GM23338 (cell line): Measurements from ENCODE around the gene KRTAP12-1. TPM values are rescaled to one million over a fixed set of nuclear protein-coding genes. Genes with fewer than 3 reads are reported as not detected.

ENCODE experiments used
- ATAC-seq: fragments of 200-7000 bp; cut with Tn5 transposase; 3 replicates; pipeline ENCODE4 v1.9.1; 2020
- DNase-seq: peaks from one replicate; pipeline ENCODE4 v3.0.0-alpha.2; 2015; ENCODE audit warnings: low spot score
- H2AFZ ChIP-seq: fragments of 200-600 bp; sonication (generic); 2 replicates; pipeline ENCODE4 v1.8.0; 2016; ENCODE audit warnings: antibody characterized with exemption, mild to moderate bottlenecking, moderate library complexity
- H3F3A ChIP-seq: fragments of 200-600 bp; sonication (generic); replicated peaks from 2 replicates; pipeline ENCODE4 v1.8.0; 2017; ENCODE audit warnings: antibody characterized with exemption, mixed run types, low read depth
- H3K27ac ChIP-seq: fragments of 200-600 bp; sonication (generic); 2 replicates; pipeline ENCODE4 v1.6.1; 2016; ENCODE audit warnings: low read depth
- H3K27me3 ChIP-seq: fragments of 200-600 bp; sonication (generic); 2 replicates; pipeline ENCODE4 v1.8.0; 2016; ENCODE audit warnings: mild to moderate bottlenecking, mixed run types, moderate library complexity; ENCODE audit not compliant: insufficient read depth
- H3K36me3 ChIP-seq: fragments of 200-600 bp; sonication (generic); 2 replicates; pipeline ENCODE4 v1.8.0; 2016; ENCODE audit warnings: mild to moderate bottlenecking; ENCODE audit not compliant: insufficient read depth
- H3K4me1 ChIP-seq: fragments of 200-600 bp; sonication (generic); 2 replicates; pipeline ENCODE4 v1.8.0; 2016; ENCODE audit warnings: mild to moderate bottlenecking, moderate library complexity; ENCODE audit not compliant: insufficient read depth
- H3K4me2 ChIP-seq: fragments of 200-600 bp; sonication (generic); 2 replicates; pipeline ENCODE4 v1.7.1; 2017; ENCODE audit warnings: mixed run types
- H3K4me3 ChIP-seq: fragments of 200-600 bp; sonication (generic); 2 replicates; pipeline ENCODE4 v1.6.1; 2016; ENCODE audit warnings: mixed run types
- H3K79me2 ChIP-seq: fragments of 200-600 bp; sonication (generic); replicated peaks from 2 replicates; pipeline ENCODE4 v1.8.0; 2017; ENCODE audit warnings: mild to moderate bottlenecking; ENCODE audit not compliant: insufficient read depth
- H3K9me2 ChIP-seq: fragments of 200-600 bp; sonication (generic); 2 replicates; pipeline ENCODE4 v1.8.0; 2017; ENCODE audit not compliant: insufficient read depth
- H4K20me1 ChIP-seq: fragments of 200-600 bp; sonication (generic); replicated peaks from 2 replicates; pipeline ENCODE4 v1.8.0; 2017; ENCODE audit warnings: mild to moderate bottlenecking; ENCODE audit not compliant: insufficient read depth
- H3K27ac Mint-ChIP-seq: 2 replicates; pipeline ENCODE4 v1.8.0; 2020; ENCODE audit warnings: inconsistent platforms, mild to moderate bottlenecking, moderate library complexity, mixed read lengths
- H3K27me3 Mint-ChIP-seq: 3 replicates; pipeline ENCODE4 v1.8.0; 2022; ENCODE audit warnings: low read depth, mild to moderate bottlenecking, moderate library complexity, mixed read lengths, inconsistent platforms; ENCODE audit not compliant: insufficient read depth, poor library complexity
- H3K36me3 Mint-ChIP-seq: 3 replicates; pipeline ENCODE4 v1.8.0; 2021; ENCODE audit warnings: low read depth, mild to moderate bottlenecking, inconsistent platforms, moderate library complexity, mixed read lengths
- H3K4me1 Mint-ChIP-seq: 3 replicates; pipeline ENCODE4 v1.8.0; 2020; ENCODE audit warnings: mild to moderate bottlenecking, inconsistent platforms, mixed read lengths
- H3K4me3 Mint-ChIP-seq: 3 replicates; pipeline ENCODE4 v1.8.0; 2021; ENCODE audit warnings: moderate library complexity, mild to moderate bottlenecking, inconsistent platforms, mixed read lengths
- H3K9me3 Mint-ChIP-seq: 3 replicates; pipeline ENCODE4 v1.8.0; 2020; ENCODE audit warnings: moderate library complexity, mild to moderate bottlenecking, inconsistent platforms, mixed read lengths
- EZH2 ChIP-seq: fragments of 200-600 bp; sonication (generic); IDR thresholded peaks from one replicate; pipeline ENCODE4 v1.8.0; 2017; ENCODE audit warnings: antibody characterized with exemption, mild to moderate bottlenecking, low read depth; ENCODE audit not compliant: unreplicated experiment
- EZH2phosphoT487 ChIP-seq: fragments of 200-600 bp; sonication (generic); IDR thresholded peaks from one replicate; pipeline ENCODE4 v1.8.1; 2018; ENCODE audit warnings: antibody characterized with exemption; ENCODE audit not compliant: unreplicated experiment
- NANOG ChIP-seq: IDR thresholded peaks from 2 replicates; pipeline ENCODE4 v1.6.1; 2016; ENCODE audit warnings: antibody characterized with exemption, borderline replicate concordance
- POLR2AphosphoS5 ChIP-seq: IDR thresholded peaks from 2 replicates; pipeline ENCODE4 v1.6.1; 2016; ENCODE audit warnings: antibody characterized with exemption, low read depth
- STAT1 ChIP-seq: IDR thresholded peaks from one replicate; pipeline ENCODE4 v1.6.1; 2016; ENCODE audit warnings: antibody characterized with exemption; ENCODE audit not compliant: unreplicated experiment
- polyA plus RNA-seq: library from polyadenylated mRNA; unstranded; fragments of >200 nt; fragmentation: Nextera tagmentation; extraction: Ambion mirVana; gene quantifications from 2 replicates; pipeline ENCODE4 v1.2.1, GENCODE V29; 2016
- total RNA-seq: library from RNA; depleted of rRNA; stranded (reverse); fragments of >200 nt; shearing (Covaris generic); gene quantifications from 2 replicates; pipeline ENCODE4 v1.2.3, GENCODE V29; 2014
- TF ChIP-seq, protein P1 (sequence below): fragments of 250-450 bp; sonication (Bioruptor Pico); IDR thresholded peaks from 2 replicates; pipeline ENCODE4 v1.5.0; 2020; ENCODE audit warnings: mild to moderate bottlenecking, moderate library complexity
- TF ChIP-seq, protein P2 (sequence below), 2 experiments: fragments of 200-600 bp in 1 of 2; sonication (generic) in 1 of 2; conservative IDR thresholded peaks; 2 replicates each; pipeline versions ENCODE4 v1.5.1 to v1.6.1; 2016 to 2017; ENCODE audit warnings: antibody characterized with exemption in 2 of 2, low read depth in 2 of 2, mild to moderate bottlenecking in 2 of 2, moderate library complexity in 1 of 2
- TF ChIP-seq, protein P3 (sequence below): IDR thresholded peaks from one replicate; pipeline ENCODE4 v1.6.1; 2018; ENCODE audit warnings: antibody characterized with exemption; ENCODE audit not compliant: unreplicated experiment
- TF ChIP-seq, protein P4 (sequence below): IDR thresholded peaks from 2 replicates; pipeline ENCODE4 v1.6.1; 2016; ENCODE audit warnings: antibody characterized with exemption

The KRTAP12-1 gene
- total and polyA plus RNA-seq, 2 experiments from 2014 or later, result not detected

DNA sequence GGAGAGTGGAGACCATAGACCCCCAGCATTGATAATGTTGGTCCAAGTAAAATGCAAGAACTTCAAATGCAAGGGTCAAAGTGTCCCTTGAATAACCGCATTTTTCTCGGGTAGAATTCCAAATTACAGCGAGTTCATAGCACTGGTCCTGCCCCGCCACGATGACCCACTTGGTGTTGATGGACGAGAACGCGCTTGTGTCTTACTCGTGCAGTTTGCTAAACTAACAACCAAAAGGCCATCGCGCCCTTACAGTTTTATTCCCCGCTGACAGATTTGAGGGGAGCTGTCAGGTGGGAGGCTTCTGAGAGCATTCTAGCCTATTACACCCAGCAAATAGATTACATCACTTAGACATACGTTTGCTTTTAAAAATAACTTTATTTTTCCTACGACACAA lies 46.8 kb upstream of the KRTAP12-1 start:
- no peak overlapping the region for H2AFZ ChIP-seq
- H3K9me2 ChIP-seq, result no peaks in the 10 kb centered on the region
- H3K4me3 ChIP-seq, result no peak overlapping the region
- Mint-ChIP-seq H3K4me3 (no peak overlapping the region), H3K9me3 (peaks cover 10% of the 10 kb centered on the region; the same call in 2 of the 3 replicates), H3K36me3 (peaks cover 9% of the 10 kb centered on the region; the same call in 1 of the 3 replicates), H3K27me3 (peaks cover 27% of the 10 kb centered on the region), H3K4me1 (peaks cover 5% of the 10 kb centered on the region; the same call in 2 of the 3 replicates), H3K27ac (no peak overlapping the region)
- H3K4me1 ChIP-seq, result no peaks in the 10 kb centered on the region; the same call in 1 of the 2 replicates
- no peaks in the 10 kb centered on the region for H3K36me3 ChIP-seq
- H4K20me1 ChIP-seq, result no peaks in the 10 kb centered on the region
- H3F3A ChIP-seq, result no peaks in the 10 kb centered on the region
- no peak for DNase-seq
- ATAC-seq, result no peak
- no peak for TF ChIP-seq EZH2
- H3K27me3 ChIP-seq, result peaks cover 8% of the 10 kb centered on the region
- no peaks in the 10 kb centered on the region for H3K79me2 ChIP-seq
- H3K27ac ChIP-seq, result no peak overlapping the region
- no peak overlapping the region for H3K4me2 ChIP-seq

DNA sequence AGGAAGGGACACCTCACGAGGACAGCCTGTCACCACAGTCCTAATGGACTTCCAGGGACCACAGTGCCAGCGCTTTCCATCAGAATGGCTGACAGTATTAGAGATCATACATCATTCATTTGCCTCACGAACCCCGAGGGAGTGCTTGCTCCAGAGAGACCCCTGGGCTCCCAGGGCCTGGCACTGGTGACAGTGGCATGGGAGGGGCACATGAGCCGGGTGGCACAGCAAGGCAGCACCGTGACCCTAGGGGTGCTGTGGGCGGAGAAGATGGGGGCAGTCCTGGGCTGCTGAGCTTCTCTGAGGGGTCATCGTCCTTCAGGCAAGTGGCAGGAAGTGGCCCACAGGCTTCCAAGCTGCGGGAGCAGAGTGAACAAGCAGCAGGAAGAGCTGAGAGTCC lies 45.8 kb upstream of the KRTAP12-1 start:
- 0 out of 2 replicates have a peak, but pooled peaks cover 3% of the 10 kb centered on the region for H3F3A ChIP-seq
- H3K27ac Mint-ChIP-seq, result no peak overlapping the region
- H3K4me2 ChIP-seq, result no peak overlapping the region
- no peak overlapping the region for H3K4me3 ChIP-seq
- peaks cover 28% of the 10 kb centered on the region for H3K27me3 Mint-ChIP-seq
- DNase-seq (no peak), ATAC-seq (no peak)
- no peaks in the 10 kb centered on the region for H3K36me3 ChIP-seq
- no peak overlapping the region for H3K27ac ChIP-seq
- H3K36me3 Mint-ChIP-seq, result peaks cover 9% of the 10 kb centered on the region; the same call in 1 of the 3 replicates
- no peaks in the 10 kb centered on the region for H3K9me2 ChIP-seq
- peaks cover 10% of the 10 kb centered on the region; the same call in 2 of the 3 replicates for H3K9me3 Mint-ChIP-seq
- no peak overlapping the region for H2AFZ ChIP-seq
- H3K4me1 ChIP-seq, result peaks cover 8% of the 10 kb centered on the region
- no peaks in the 10 kb centered on the region for H4K20me1 ChIP-seq
- no peaks in the 10 kb centered on the region for H3K79me2 ChIP-seq
- peaks cover 18% of the 10 kb centered on the region for H3K27me3 ChIP-seq
- H3K4me3 Mint-ChIP-seq, result no peak overlapping the region
- H3K4me1 Mint-ChIP-seq, result peaks cover 11% of the 10 kb centered on the region
- TF ChIP-seq EZH2, result no peak
- TF ChIP-seq, protein P1, sequence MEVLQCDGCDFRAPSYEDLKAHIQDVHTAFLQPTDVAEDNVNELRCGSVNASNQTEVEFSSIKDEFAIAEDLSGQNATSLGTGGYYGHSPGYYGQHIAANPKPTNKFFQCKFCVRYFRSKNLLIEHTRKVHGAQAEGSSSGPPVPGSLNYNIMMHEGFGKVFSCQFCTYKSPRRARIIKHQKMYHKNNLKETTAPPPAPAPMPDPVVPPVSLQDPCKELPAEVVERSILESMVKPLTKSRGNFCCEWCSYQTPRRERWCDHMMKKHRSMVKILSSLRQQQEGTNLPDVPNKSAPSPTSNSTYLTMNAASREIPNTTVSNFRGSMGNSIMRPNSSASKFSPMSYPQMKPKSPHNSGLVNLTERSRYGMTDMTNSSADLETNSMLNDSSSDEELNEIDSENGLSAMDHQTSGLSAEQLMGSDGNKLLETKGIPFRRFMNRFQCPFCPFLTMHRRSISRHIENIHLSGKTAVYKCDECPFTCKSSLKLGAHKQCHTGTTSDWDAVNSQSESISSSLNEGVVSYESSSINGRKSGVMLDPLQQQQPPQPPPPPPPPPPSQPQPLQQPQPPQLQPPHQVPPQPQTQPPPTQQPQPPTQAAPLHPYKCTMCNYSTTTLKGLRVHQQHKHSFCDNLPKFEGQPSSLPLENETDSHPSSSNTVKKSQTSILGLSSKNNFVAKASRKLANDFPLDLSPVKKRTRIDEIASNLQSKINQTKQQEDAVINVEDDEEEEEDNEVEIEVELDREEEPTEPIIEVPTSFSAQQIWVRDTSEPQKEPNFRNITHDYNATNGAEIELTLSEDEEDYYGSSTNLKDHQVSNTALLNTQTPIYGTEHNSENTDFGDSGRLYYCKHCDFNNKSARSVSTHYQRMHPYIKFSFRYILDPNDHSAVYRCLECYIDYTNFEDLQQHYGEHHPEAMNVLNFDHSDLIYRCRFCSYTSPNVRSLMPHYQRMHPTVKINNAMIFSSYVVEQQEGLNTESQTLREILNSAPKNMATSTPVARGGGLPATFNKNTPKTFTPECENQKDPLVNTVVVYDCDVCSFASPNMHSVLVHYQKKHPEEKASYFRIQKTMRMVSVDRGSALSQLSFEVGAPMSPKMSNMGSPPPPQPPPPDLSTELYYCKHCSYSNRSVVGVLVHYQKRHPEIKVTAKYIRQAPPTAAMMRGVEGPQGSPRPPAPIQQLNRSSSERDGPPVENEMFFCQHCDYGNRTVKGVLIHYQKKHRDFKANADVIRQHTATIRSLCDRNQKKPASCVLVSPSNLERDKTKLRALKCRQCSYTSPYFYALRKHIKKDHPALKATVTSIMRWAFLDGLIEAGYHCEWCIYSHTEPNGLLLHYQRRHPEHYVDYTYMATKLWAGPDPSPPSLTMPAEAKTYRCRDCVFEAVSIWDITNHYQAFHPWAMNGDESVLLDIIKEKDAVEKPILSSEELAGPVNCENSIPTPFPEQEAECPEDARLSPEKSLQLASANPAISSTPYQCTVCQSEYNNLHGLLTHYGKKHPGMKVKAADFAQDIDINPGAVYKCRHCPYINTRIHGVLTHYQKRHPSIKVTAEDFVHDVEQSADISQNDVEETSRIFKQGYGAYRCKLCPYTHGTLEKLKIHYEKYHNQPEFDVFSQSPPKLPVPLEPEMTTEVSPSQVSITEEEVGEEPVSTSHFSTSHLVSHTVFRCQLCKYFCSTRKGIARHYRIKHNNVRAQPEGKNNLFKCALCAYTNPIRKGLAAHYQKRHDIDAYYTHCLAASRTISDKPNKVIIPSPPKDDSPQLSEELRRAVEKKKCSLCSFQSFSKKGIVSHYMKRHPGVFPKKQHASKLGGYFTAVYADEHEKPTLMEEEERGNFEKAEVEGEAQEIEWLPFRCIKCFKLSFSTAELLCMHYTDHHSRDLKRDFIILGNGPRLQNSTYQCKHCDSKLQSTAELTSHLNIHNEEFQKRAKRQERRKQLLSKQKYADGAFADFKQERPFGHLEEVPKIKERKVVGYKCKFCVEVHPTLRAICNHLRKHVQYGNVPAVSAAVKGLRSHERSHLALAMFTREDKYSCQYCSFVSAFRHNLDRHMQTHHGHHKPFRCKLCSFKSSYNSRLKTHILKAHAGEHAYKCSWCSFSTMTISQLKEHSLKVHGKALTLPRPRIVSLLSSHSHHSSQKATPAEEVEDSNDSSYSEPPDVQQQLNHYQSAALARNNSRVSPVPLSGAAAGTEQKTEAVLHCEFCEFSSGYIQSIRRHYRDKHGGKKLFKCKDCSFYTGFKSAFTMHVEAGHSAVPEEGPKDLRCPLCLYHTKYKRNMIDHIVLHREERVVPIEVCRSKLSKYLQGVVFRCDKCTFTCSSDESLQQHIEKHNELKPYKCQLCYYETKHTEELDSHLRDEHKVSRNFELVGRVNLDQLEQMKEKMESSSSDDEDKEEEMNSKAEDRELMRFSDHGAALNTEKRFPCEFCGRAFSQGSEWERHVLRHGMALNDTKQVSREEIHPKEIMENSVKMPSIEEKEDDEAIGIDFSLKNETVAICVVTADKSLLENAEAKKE (CRISPR knock-in tag), result no peak
- TF ChIP-seq, protein P2, sequence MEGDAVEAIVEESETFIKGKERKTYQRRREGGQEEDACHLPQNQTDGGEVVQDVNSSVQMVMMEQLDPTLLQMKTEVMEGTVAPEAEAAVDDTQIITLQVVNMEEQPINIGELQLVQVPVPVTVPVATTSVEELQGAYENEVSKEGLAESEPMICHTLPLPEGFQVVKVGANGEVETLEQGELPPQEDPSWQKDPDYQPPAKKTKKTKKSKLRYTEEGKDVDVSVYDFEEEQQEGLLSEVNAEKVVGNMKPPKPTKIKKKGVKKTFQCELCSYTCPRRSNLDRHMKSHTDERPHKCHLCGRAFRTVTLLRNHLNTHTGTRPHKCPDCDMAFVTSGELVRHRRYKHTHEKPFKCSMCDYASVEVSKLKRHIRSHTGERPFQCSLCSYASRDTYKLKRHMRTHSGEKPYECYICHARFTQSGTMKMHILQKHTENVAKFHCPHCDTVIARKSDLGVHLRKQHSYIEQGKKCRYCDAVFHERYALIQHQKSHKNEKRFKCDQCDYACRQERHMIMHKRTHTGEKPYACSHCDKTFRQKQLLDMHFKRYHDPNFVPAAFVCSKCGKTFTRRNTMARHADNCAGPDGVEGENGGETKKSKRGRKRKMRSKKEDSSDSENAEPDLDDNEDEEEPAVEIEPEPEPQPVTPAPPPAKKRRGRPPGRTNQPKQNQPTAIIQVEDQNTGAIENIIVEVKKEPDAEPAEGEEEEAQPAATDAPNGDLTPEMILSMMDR (conservative IDR thresholded peaks at IDR 0.05; ENCODE audit: low read depth in 2 of 2), result no peak
- TF ChIP-seq NANOG, result no peak
- TF ChIP-seq, protein P3, sequence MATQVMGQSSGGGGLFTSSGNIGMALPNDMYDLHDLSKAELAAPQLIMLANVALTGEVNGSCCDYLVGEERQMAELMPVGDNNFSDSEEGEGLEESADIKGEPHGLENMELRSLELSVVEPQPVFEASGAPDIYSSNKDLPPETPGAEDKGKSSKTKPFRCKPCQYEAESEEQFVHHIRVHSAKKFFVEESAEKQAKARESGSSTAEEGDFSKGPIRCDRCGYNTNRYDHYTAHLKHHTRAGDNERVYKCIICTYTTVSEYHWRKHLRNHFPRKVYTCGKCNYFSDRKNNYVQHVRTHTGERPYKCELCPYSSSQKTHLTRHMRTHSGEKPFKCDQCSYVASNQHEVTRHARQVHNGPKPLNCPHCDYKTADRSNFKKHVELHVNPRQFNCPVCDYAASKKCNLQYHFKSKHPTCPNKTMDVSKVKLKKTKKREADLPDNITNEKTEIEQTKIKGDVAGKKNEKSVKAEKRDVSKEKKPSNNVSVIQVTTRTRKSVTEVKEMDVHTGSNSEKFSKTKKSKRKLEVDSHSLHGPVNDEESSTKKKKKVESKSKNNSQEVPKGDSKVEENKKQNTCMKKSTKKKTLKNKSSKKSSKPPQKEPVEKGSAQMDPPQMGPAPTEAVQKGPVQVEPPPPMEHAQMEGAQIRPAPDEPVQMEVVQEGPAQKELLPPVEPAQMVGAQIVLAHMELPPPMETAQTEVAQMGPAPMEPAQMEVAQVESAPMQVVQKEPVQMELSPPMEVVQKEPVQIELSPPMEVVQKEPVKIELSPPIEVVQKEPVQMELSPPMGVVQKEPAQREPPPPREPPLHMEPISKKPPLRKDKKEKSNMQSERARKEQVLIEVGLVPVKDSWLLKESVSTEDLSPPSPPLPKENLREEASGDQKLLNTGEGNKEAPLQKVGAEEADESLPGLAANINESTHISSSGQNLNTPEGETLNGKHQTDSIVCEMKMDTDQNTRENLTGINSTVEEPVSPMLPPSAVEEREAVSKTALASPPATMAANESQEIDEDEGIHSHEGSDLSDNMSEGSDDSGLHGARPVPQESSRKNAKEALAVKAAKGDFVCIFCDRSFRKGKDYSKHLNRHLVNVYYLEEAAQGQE, result no peak
- no peak for TF ChIP-seq STAT1
- TF ChIP-seq EZH2phosphoT487, result no peak
- TF ChIP-seq, protein P4, sequence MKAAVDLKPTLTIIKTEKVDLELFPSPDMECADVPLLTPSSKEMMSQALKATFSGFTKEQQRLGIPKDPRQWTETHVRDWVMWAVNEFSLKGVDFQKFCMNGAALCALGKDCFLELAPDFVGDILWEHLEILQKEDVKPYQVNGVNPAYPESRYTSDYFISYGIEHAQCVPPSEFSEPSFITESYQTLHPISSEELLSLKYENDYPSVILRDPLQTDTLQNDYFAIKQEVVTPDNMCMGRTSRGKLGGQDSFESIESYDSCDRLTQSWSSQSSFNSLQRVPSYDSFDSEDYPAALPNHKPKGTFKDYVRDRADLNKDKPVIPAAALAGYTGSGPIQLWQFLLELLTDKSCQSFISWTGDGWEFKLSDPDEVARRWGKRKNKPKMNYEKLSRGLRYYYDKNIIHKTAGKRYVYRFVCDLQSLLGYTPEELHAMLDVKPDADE, result no peak
- no peak for TF ChIP-seq POLR2AphosphoS5
